HG02981 (cell line): ENCODE data around the gene CALHM5.
"Not testable (repeated sequence)": the region's sequence is repeated elsewhere in the genome, so short reads cannot be mapped to it uniquely, and the experiment has no call there.

ENCODE experiments used
- ATAC-seq: cut with Tn5 transposase; IDR thresholded peaks from one replicate; pipeline ENCODE4 v1.9.1; 2021; ENCODE audit warnings: mild to moderate bottlenecking, moderate library complexity; ENCODE audit not compliant: unreplicated experiment

The CALHM5 gene

GRCh38 chr6:116511424-116512110 is at the start of gene CALHM5:
CALHM5 (plus strand) TSS chr6:116511639; CDS start chr6:116511697, 58 bp downstream.
- ATAC-seq: no peak

DNA sequence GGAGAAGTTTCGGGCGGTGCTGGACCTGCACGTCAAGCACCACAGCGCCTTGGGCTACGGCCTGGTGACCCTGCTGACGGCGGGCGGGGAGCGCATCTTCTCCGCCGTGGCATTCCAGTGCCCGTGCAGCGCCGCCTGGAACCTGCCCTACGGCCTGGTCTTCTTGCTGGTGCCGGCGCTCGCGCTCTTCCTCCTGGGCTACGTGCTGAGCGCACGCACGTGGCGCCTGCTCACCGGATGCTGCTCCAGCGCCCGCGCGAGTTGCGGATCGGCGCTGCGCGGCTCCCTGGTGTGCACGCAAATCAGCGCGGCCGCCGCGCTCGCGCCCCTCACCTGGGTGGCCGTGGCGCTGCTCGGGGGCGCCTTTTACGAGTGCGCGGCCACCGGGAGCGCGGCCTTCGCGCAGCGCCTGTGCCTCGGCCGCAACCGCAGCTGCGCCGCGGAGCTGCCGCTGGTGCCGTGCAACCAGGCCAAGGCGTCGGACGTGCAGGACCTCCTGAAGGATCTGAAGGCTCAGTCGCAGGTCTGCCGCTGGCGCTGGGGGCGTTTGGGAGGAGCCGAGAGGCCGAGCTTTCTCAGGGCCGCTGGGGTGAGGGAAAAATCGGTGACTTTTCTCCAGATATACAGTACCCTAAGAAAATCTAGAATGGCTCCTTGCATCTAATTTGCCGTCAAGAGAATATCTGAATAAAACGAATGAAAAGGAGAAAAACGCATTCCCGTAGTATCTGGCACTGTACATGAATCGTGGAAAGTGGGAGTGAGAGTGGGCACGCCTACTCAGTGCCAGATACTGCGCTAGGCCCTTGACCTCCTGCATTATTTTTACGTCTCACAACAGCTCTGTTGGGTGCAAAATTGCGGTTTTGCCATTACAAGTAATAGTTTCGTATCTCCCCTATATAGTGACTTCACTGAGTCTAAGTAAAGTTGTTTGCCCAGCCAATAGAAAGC is 49.2 kb upstream of the CALHM5 start:
- ATAC-seq: peak; percentile 76

DNA sequence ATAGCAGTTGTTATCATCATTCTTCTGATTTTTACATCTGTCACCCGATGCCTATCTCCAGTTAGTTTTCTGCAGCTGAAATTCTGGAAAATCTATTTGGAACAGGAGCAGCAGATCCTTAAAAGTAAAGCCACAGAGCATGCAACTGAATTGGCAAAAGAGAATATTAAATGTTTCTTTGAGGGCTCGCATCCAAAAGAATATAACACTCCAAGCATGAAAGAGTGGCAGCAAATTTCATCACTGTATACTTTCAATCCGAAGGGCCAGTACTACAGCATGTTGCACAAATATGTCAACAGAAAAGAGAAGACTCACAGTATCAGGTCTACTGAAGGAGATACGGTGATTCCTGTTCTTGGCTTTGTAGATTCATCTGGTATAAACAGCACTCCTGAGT is 48.1 kb upstream of the CALHM5 start:
- no peak for ATAC-seq

GRCh38 chr6:116465246-116465645 is 46.2 kb upstream of the CALHM5 start:
- ATAC-seq: no peak

DNA sequence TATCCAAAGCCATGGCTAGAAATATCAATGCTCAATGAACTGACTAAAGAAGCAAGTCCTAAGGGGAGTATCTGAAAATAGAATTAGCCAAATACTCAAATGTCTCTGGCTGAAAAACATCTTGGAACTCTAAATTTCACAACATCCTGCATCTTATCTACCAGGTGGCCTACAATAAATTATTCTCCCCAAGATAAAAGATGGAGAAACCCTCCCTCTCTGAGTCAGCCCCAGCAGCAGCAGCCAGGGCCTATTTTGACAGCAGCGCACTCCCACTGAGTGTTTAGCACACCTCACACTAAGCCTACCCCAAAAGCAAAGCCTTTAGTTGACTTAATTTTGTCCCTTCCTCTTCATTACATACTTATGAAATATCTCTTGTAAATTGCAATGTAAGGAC is 44.3 kb upstream of the CALHM5 start:
- no peak for ATAC-seq

- ATAC-seq: no peak
Measured at GRCh38 chr6:116467514-116467913, 43.9 kb upstream of the CALHM5 start.

DNA sequence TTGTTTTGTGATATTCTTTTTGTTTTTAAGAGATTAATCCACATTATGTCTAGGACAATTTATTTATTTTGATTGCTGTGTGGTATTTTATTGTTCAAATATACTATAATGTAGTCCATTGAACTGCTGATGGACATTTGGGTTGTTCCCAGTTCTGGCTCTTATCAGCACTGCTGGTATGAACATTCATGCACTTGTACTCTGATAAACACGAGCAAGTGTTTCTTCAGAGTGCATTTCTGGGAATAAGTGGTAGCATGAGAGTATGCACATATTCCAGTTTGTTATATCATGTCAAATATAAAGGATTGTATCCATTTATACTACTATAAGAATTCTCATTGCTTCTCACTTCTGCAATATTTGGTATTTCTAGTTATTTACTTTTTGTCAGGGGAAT is 43.1 kb upstream of the CALHM5 start:
- ATAC-seq: no peak

DNA sequence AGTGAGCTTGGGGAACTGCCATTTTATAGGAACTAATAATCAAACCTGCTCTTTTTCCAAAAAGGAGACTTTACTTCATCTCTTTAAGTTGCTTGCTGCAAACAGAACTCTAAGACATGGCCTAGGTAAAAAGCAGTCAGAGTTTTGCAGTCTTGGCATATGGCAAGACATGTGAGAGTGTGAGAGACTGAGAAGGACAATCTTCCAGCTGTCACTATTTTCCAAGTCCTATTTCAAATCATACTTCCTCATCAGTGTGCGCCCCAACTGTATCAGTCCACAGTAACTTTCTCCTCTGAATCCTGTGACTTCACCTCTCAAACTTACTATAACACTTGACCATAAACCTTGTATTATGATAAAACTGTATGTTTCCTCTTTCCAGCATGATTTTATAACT is 39.9 kb upstream of the CALHM5 start:
- ATAC-seq: no peak

- no peak for ATAC-seq
Measured at GRCh38 chr6:116472706-116473105, 38.7 kb upstream of the CALHM5 start.

DNA sequence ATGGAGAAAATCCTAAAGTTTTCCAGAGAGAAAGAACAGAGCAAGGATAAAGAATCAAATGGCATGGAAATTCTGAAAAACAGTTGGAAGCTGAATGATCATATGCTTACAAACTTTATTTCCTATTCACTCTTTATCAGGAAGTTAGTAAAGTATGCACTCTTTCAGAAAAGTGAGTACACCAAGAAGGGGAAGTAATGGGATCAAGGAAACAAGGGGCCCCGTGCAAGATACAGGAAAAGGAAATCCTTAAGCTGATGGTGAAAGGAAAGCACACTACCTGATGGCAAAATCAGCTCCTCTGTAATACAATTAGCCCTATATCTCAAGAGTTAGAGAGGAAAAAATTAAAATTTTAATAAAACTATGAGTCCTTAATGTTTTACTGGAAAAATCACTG is 36.3 kb upstream of the CALHM5 start:
- ATAC-seq: no peak

- ATAC-seq: peak; percentile 100
Measured at GRCh38 chr6:116476002-116476678, 35.3 kb upstream of the CALHM5 start.

DNA sequence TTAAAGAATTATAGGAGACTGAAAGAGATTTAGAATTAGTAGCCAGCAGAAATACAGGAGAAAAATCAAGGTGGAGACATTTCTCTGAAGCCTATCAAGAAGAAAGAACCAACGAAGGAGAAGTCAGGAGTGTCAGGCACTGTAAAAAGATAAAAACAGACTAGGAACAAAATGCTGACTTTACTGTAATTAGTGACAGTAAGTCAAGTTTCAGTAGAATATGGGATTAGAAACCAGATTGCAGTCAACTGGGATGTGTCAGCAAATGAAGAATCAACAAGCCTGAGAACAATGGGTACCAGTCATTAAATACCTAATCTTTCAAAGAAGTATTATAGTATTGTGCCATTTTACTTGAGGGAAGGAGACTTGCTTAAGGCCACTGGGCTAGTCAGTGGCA is 28.7 kb upstream of the CALHM5 start:
- ATAC-seq: no peak

- ATAC-seq: no peak
Measured at GRCh38 chr6:116483616-116484015, 27.8 kb upstream of the CALHM5 start.

DNA sequence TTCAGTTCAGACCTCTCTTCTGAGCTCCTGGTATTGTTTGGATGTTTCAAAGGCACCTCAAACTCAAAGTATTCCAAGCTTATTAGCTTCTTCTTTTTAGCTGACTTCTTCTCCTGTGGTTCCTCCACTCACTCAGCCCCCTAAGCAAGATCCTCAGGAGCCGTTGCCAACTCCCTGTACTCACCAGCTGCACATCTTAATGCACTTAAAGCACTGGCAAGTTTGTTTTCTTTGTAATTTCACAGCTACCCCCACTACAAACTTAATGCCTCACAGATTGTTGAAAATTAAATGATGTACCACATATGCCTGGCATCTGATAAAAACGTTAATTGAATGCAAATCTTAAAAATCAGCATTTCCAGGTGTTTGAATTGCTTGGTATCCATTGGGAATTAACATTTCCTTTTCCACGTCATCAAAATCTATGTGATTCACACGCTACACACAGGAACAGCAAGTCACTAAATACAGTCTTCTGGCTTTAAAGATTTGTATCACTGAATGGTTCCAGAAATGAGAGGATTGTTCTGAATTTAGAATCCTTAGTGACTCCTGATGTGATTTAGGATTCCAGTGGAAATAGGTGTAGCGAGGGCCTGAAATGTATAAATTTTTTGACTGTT is 25.8 kb upstream of the CALHM5 start:
- no peak for ATAC-seq

DNA sequence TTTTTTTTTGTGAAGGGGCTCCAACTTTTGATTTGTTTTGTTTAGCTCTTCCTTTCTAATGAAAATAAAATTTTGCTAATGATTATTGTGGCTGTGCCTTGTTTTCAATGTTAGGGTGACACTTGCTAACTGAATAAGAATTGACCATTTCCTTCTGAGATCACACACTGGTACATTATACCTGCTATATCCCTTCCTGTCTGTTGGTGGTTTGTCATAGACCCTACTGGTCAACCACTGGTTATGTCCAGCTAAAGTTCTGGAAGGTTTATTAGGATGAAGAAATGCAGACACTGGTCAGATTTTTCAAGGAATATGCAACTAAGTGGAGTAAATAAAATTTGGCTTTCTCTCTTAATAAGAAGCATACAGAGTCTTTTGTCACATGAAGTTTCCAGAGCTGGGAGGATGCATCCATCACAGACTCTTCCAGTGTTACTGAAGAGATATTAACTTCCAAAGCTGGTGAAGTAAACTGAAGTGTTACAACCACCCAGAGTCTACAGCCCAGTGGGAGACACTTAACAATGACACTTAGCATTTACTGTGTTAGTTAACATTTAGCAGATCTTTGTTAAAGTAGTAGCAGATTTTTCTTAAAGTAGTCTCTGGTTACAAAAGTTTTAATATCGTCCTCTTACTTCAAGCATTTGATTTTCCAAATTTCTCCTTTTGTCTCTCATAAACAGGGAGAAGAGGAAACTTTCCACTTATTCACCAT is 19.7 kb upstream of the CALHM5 start:
- ATAC-seq: no peak

GRCh38 chr6:116492331-116493067 is 18.9 kb upstream of the CALHM5 start:
- ATAC-seq: no peak

DNA sequence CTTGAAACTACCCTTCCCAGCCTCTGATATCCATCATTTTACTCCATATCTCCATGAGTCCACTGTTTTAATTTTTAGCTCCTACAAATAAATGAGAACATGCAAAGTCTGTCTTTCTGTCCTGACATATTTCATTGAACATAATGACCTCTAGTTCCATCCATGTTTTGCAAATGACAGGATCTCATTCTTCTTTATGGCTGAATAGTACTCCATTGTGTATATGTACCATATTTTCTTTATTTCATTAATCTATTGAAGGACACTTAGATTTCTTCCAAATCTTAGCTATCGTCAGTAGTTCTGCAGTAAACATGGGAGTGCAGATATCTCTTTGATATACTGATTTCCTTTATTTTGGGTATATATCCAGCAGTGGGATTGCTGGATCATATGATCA is 16.3 kb upstream of the CALHM5 start:
- ATAC-seq: not testable (repeated sequence)

DNA sequence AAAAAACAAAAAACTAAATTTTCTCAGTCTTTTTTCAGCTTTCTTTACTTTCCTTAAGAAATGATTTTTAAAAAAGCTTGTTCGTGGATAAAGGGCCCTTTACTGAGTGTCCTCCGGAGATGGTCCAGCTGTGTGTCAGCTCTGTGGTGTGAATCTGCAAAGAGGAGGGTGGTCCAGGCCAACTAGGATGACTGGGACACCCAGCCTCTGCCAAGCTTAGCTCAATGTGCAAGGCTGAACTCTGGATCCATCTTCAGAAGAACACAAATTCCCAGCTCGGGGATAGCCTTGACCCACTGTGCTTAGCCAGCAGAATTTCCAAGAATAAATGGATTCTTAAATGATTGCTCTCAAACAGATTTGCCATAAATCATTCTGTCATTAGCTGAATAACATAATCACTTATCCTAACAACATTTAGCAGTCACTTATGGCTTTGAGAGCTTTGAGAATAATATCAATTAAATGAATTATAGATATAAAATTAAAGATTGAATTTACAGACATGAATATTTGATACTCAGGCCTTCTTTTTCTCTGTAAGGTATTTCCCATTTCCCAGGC is 14.2 kb upstream of the CALHM5 start:
- no peak for ATAC-seq

GRCh38 chr6:116500969-116501433 is 10.4 kb upstream of the CALHM5 start:
- ATAC-seq: no peak
